ENCODE results near the gene CAMK1D.

The CAMK1D gene

DNA sequence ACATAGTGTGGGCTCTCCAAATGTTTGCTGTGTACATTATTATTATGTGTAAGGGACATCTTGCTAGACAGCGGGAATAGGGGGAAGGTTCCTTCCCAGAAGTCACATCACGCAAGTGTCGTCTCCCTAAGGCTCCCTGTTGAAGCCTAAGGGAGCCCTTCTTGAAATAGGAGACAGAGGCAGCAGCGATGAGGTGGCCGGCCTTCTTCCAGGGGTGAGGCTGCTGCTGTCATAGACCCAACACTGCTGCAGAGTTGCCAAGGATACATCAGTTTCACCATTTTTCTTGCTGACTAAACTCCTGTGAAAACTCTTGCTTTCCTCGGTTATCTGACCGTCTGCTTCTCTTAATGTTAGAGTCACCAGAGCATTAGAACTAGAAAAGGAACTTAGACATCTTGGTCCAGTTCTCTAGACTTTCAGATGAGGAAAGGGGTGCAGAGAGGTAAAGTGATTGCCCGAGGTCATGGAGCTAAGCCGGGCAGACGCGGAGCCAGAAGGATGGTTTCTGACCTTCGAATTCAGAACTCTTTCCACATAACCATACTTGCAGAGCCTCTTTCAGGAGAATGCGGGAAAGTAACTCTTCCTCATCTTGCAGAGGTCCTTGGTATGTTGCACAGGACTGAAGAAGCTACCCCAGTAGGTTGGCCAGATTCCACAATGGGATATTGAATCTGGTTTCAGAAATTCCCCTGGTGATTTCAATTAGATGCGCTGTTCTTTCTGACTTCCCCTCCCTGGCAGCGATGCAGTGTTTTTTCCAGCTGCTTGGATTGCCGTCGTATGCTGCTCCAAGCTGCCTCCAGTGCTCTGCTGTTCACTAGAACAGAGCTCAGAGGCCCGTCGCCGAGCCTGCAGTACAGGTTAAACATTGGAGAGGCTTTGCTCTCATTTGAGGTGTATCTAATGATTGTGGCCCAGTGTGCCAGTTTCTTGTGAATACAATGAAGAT, 217.1 kb downstream of the CAMK1D start:
- DNase-seq = no peak

DNA sequence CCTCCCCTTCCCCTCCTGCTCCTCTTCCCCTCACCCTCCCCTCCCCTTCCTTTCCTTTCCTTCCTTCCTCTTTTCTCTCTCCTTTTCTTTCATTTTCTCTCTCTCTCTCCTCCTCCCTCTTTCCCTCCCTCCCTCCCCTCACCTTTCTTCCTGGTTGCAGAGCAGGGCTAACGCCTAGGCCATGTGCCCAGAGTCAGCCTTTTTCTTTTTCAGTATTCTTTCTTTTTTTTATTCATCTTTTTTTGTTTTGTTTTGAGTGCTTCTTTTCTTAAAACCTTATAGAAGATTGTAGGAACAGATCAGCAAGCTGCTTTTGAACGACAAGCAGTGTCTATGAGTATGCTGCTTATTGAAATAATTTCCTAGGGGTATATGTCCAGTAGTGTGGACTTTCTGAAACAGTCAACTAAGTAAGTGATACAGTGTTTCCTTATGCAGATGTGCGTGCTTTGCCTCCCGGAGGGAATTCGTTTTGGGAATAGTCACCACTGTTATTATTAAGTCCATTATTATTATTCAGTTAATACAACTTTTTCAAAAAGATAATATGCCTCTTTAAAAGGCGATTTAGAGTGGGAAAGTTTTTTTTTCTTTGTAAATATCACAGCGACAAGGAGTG, 219.2 kb downstream of the CAMK1D start:
- DNase-seq = no peak

DNA sequence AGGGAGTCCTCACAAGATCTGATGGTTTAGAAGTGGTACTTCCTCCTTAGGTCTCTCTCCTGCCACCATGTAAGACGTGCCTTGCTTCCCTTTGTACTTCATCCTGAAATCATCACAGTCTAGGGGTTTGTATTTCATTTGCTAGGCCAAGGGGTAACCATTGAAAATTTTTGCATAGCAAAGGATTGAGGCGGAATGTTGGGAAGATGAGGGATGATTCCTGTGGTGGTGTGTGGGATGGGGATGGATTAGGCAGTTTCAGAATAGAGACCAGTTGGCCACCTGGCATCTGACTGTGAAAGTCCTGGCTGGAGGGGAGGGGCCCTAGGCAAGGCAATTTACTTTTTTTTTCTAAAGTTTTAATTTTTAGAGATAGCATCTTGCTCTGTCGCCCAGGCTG, 222.9 kb downstream of the CAMK1D start:
- no peak for DNase-seq

DNA sequence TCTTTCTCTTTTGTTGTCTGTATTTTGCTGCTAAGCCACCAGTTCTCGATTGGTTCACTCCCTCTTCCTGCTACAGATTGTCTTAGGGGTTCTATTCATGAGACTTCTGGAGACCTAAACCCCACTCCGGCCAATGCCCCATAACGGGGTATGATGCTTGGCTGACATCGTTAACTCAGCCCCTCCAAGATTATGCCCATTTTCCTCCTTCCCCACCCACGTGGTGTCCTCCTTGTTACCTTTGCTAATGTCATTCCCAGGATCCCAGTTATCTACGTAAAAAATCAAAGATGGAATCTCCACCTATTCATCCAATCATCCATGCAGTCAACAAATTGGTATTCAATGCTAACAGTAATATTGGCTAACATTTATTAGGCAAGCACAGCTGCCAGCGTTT, 228.3 kb downstream of the CAMK1D start:
- DNase-seq = no peak

- no peak for DNase-seq
Measured at GRCh38 chr10:12579954-12580858, 230.9 kb downstream of the CAMK1D start.

DNA sequence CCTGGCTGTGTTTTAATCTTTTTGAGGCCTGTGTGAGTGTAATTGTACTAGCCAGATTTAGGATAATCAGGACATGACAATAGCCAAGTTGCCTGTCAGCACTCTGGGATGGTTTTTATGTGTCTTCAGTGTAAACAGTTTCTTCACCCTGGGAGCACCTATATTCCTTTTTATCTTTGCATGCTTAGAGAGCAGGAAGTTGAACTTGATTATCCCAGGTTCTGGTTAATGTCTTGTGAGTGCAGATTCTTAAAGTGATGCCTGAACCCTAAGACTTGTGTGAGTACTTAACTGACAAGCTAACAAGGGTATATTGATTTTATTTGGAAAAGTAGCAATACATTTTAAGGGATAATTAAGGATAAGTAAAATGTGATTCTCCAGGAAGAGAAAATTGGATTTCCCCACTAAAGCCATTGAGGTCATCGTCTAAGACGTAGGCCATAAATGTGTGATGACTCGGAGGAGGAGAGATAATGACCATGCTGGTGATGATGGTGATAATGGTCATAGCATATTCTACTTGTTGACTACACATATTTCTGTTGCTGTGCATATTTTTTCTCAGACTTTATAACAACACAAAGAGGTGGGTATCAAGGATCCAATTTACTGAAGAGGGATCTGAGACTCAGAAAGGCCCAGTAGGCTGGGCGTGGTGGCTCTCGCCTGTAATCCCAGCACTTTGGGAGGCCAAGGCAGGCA, 234.7 kb downstream of the CAMK1D start:
- DNase-seq = no peak

DNA sequence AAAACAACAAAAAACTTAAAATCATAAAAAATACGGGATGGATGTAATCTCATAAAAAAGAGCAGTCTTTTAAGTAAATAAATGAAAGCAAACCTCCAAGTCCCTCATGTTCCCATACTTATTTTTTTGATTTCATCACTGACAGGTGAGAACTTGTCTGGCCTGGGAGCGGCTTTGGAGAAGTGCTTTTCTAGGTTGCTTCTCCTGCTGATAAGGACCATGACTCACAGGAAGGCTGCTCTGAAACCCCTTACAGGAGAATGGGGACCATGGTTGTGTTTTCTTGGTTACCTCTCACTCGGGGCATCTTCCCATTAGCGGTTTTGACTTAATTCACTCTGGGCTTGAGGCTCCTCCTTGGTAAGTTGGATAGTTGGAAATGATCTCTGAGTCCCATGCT, 237.4 kb downstream of the CAMK1D start:
- no peak for DNase-seq

DNA sequence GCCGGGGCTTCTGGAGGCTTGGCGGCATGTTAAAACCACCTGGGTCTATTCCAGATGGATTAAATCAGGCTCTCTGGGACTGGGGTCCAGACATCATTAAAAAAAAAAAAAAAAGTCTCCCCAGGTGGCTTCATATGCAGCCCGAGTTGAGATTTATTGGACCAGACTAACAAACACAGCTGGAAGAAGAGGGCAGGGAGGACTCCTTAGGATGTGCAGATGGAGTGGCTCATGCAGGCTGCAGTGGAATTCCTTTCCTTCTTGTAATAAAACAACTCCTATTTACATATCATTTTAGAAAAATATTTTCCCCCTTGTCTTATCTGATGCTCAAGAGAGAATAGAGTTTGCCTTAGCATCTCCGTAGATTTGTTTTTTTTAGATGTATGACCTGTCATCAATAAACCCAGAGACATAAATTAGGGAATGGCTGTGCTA, 238.1 kb downstream of the CAMK1D start:
- no peak for DNase-seq

GRCh38 chr10:12588091-12588860, 238.9 kb downstream of the CAMK1D start:
- no peak for DNase-seq

DNA sequence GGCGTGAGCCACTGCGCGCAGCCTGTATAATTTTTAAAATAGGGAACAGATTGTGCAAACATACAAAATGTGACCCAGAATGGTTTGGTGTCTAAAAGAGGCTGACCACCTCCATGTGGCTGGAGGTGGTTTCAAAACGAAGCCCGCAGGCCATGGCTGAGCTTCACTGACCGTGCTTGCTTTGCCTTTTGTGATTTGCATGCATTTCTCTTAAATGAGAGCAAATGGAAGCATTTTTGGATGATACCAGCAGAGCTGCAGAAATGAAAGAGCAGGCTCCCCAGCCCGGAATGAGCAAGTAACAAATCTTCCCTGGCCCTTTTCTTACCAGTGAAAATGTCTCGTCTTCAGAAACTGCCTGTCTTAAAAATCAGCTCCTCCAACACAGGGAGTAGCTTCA, 239.9 kb downstream of the CAMK1D start:
- DNase-seq = no peak

DNA sequence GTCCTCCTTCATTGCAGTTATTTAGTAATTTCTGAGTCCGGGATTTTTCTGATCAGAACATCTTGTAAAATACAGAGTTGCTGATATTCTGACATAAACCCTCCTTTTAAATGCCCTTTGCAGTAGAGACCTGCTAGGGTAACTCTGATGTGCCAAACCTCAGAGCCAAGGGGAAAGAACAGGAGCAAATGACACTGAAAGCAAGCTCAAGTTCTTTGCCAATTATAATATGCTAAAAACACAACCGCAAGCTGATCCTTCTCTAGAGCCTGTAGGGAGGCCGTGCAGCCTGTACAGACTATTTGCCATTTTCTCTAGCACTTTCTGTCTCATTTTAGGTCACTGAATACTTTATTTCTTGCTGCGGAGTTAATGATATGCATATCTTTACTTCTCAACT, 240.4 kb downstream of the CAMK1D start:
- DNase-seq = no peak

- no peak for DNase-seq
Measured at GRCh38 chr10:12590675-12591659, 241.6 kb downstream of the CAMK1D start.

- no peak for DNase-seq
Measured at GRCh38 chr10:12592967-12593366, 243.6 kb downstream of the CAMK1D start.

- DNase-seq = no peak
Measured at GRCh38 chr10:12594448-12594944, 245.1 kb downstream of the CAMK1D start.

DNA sequence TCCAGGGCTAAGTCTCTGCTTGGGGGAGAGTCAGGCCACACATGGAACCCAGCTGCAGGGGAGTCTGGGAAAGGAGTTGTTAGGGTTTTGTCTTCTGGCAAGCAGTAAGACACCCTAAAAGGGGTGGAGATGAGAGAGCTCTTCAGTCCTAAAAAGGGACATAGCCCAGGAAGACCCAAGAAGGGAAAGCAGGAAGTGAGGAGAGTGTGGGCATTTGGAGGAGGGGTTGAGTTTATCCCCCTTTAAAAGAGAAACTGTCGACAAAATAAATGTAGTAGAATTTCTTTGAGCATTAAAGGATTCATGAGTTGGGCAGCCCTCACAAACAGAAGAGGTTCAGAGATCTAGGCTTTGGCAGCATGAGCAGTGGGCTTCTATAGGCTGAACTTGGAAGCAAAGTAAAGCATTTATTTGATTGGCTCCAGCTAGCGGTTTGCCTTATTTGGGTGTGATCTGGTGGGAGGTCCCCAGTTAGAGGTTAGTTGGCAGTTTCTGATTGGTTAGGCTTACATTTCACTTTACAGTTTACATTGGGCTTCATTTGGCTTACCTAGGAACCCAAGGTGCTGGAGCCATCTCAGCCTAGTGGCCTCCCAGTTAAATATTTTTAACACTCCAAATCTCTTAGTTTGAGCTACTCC, 246.7 kb downstream of the CAMK1D start:
- DNase-seq = no peak

- DNase-seq = no peak
Measured at GRCh38 chr10:12597176-12597575, 247.8 kb downstream of the CAMK1D start.

DNA sequence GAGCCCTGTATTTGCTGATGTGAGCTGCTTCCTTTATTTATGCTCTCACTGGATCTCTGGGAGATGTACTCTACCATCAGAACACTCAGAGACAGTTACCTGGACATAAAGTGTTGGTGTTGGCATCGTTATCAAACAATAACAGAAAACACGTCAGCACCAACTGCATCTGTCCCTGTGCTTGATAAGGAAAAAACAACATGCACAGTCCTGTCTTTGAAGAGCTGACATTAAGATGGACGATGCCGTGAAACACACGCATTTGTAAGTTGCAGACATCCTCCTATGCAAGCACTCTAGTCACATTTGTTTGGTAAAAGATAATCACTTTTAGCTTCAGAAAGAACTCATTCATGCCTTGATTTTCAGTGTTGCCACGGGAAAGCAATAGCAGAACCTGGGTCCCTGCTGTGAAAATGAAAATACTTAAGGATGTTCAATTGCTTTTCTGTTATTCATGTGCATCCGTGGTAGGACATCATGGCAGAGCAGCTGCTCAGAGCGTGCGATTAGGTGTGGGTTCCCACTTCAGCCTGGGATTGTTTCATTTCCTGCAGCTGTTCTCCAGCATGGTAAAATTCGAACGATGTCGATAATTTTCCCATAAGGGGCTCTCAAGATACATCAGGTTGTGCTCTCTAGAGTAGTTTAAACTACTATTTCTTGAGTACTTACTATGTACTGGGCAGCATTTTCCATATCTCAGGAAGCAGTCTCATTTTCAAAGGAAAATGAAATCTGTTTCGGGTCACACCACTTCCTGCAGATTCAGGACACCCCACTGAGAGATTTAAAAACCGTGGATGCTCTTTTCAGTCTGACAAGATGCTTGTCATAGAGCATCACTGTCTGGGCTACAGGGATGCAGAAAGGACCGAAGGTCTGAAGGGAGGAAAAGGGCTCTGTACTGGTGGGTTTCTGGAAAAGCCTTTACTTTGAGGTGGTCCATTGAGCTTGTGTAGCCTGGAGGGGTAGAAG, 248.7 kb downstream of the CAMK1D start:
- no peak for DNase-seq

DNA sequence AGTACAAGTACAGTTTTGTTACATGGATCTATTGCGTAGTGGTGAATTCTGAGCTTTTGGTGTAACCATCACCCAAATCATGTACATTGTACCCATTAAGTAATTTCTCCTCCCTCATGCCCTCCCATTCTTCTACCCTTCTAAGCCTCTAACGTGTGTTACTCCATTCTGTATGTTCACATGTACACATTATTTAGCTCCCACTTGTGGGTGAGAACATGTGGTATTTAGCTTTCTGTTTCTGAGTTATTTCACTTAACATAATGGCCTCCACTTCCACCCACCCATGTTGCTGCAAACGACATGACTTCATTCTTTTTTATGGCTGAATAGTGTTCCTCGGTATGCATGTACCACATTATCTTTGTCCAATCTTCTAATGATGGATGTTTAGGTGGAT, 251.3 kb downstream of the CAMK1D start:
- DNase-seq = no peak

DNA sequence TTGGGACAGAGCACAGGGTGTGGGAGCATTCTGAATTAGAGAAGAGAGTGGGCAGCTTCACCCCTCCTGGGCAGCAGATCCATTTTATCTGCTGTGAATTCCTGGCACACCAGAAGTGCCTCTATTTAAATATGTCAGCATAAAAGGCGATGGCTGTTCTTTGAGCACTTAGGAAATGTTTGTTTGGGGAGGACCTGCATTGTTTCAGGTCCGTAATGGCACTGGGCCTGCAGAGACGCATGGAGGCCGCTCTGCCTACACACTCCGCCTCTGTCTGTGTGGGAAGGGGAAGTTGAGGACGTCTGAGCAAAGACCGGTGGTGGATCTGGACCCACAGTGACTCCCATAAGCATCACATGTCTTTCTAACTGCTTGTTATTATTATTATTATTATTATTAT, 253.2 kb downstream of the CAMK1D start:
- no peak for DNase-seq

Measured in NCI-H1048 (cell line).